Muscle layer of colon (tissue), 2 donors: ENCODE results near the gene GRK1.
"Not testable (repeated sequence)": the region's sequence is repeated elsewhere in the genome, so short reads cannot be mapped to it uniquely, and the experiment has no call there.

Experiments
- H3K27ac ChIP-seq: one replicate; pipeline ENCODE4 v1.7.0; 2013; ENCODE audit warnings: low read depth, mild to moderate bottlenecking, low read length, moderate library complexity
- H3K27me3 ChIP-seq, 2 donors: one replicate each; pipeline ENCODE4 v1.7.0; 2013; ENCODE audit warnings: low read length in 2 of 2, mild to moderate bottlenecking in 2 of 2; ENCODE audit not compliant: insufficient read depth in 2 of 2, control insufficient read depth in 1 of 2
- H3K36me3 ChIP-seq: one replicate; pipeline ENCODE4 v1.7.0; 2013; ENCODE audit warnings: mild to moderate bottlenecking, low read length; ENCODE audit not compliant: insufficient read depth
- H3K4me1 ChIP-seq: one replicate; pipeline ENCODE4 v1.7.0; 2013; ENCODE audit warnings: mild to moderate bottlenecking, low read length; ENCODE audit not compliant: insufficient read depth
- H3K4me3 ChIP-seq, 2 donors: one replicate each; pipeline ENCODE4 v1.7.0; 2013; ENCODE audit warnings: low read length in 2 of 2, low read depth in 1 of 2, mild to moderate bottlenecking in 1 of 2, moderate library complexity in 1 of 2
- H3K9ac ChIP-seq: one replicate; pipeline ENCODE4 v1.7.0; 2013; ENCODE audit warnings: low read length
- H3K9me3 ChIP-seq: one replicate; pipeline ENCODE4 v1.7.0; 2013; ENCODE audit warnings: mild to moderate bottlenecking, low read length
- donor health status: abdominal sarcoma.
- donor health status: Adenocarcinoma of cecum.

Gene GRK1

GRCh38 chr13:113752211-113752986 lies 85.4 kb downstream of the GRK1 start:
- not testable (repeated sequence) for H3K27me3 ChIP-seq, H3K36me3 ChIP-seq, H3K4me1 ChIP-seq, H3K27ac ChIP-seq, H3K4me3 ChIP-seq, H3K9ac ChIP-seq, H3K9me3 ChIP-seq

- Histone ChIP-seq H3K27me3 (peaks cover 2 to 9% of the 10 kb centered on the region in 2 donors), H3K9ac (no peak overlapping the region), H3K4me3 (no peak overlapping the region), H3K4me1 (peaks cover 4% of the 10 kb centered on the region), H3K36me3 (no peaks in the 10 kb centered on the region), H3K9me3 (no peaks in the 10 kb centered on the region), H3K27ac (no peak overlapping the region)
Measured at GRCh38 chr13:113753171-113753570, 86.2 kb downstream of the GRK1 start.

GRCh38 chr13:113754242-113754641 lies 87.2 kb downstream of the GRK1 start:
- H3K27me3 ChIP-seq = peaks cover 4 to 10% of the 10 kb centered on the region in 2 donors
- no peaks in the 10 kb centered on the region for H3K36me3 ChIP-seq
- no peak overlapping the region for H3K4me3 ChIP-seq
- no peak overlapping the region for H3K9ac ChIP-seq
- peaks cover 9% of the 10 kb centered on the region for H3K4me1 ChIP-seq
- H3K27ac ChIP-seq = no peak overlapping the region
- no peaks in the 10 kb centered on the region for H3K9me3 ChIP-seq

- no peaks in the 10 kb centered on the region for H3K9me3 ChIP-seq
- H3K36me3 ChIP-seq = no peaks in the 10 kb centered on the region
- H3K4me1 ChIP-seq = peaks cover 13% of the 10 kb centered on the region
Measured at GRCh38 chr13:113754691-113755090, 87.7 kb downstream of the GRK1 start.

GRCh38 chr13:113756441-113757097 lies 89.5 kb downstream of the GRK1 start:
- no peaks in the 10 kb centered on the region for H3K9me3 ChIP-seq
- peaks cover 14 to 27% of the 10 kb centered on the region in 2 donors for H3K27me3 ChIP-seq
- H3K27ac ChIP-seq = no peak overlapping the region
- no peak overlapping the region for H3K9ac ChIP-seq
- no peak overlapping the region for H3K4me3 ChIP-seq
- H3K36me3 ChIP-seq = no peaks in the 10 kb centered on the region
- peaks cover 16% of the 10 kb centered on the region for H3K4me1 ChIP-seq

More at GRCh38 chr13:113754691-113755090, 87.7 kb downstream of the GRK1 start:
- Histone ChIP-seq H3K27ac (no peak overlapping the region), H3K27me3 (peaks cover 4 to 14% of the 10 kb centered on the region in 2 donors), H3K9ac (no peak overlapping the region), H3K4me3 (no peak overlapping the region)

GRCh38 chr13:113758651-113759524 lies 91.9 kb downstream of the GRK1 start, which contains the start of gene TMEM255B:
TSS of gene TMEM255B (plus strand) at chr13:113759226. CDS start at chr13:113759270, 44 bp downstream.
- Histone ChIP-seq H3K4me3 (peak within 1 kb of the TSS; percentile 80 to 87), H3K27me3 (peaks cover 14 to 29% of the 10 kb centered on the region in 2 donors), H3K4me1 (peaks cover 16% of the 10 kb centered on the region), H3K36me3 (no peaks in the 10 kb centered on the region), H3K27ac (peak within 1 kb of the TSS; percentile 59), H3K9ac (peak within 1 kb of the TSS; percentile 34), H3K9me3 (no peaks in the 10 kb centered on the region)

GRCh38 chr13:113759525-113760137 lies 92.6 kb downstream of the GRK1 start:
- H3K27me3 ChIP-seq = peaks cover 14 to 25% of the 10 kb centered on the region in 2 donors

GRCh38 chr13:113761136-113761535 lies 94.1 kb downstream of the GRK1 start:
- peaks cover 14 to 21% of the 10 kb centered on the region in 2 donors for H3K27me3 ChIP-seq
- H3K9ac ChIP-seq = no peak overlapping the region
- no peak overlapping the region for H3K27ac ChIP-seq
- H3K4me3 ChIP-seq = no peak overlapping the region
- H3K9me3 ChIP-seq = no peaks in the 10 kb centered on the region
- no peaks in the 10 kb centered on the region for H3K36me3 ChIP-seq
- peaks cover 16% of the 10 kb centered on the region for H3K4me1 ChIP-seq

More at GRCh38 chr13:113759525-113760137, 92.6 kb downstream of the GRK1 start:
- Histone ChIP-seq H3K9me3 (no peaks in the 10 kb centered on the region), H3K4me1 (peaks cover 16% of the 10 kb centered on the region), H3K9ac (peak overlapping the region; percentile 20), H3K4me3 (peak overlapping the region; percentile 80 to 87), H3K27ac (no peak overlapping the region), H3K36me3 (no peaks in the 10 kb centered on the region)

- Histone ChIP-seq H3K9ac (no peak overlapping the region), H3K36me3 (no peaks in the 10 kb centered on the region), H3K4me1 (peaks cover 16% of the 10 kb centered on the region), H3K27ac (no peak overlapping the region), H3K4me3 (no peak overlapping the region), H3K27me3 (peaks cover 14 to 21% of the 10 kb centered on the region in 2 donors), H3K9me3 (no peaks in the 10 kb centered on the region)
Measured at GRCh38 chr13:113762075-113762474, 95.1 kb downstream of the GRK1 start.

GRCh38 chr13:113762538-113762937 lies 95.5 kb downstream of the GRK1 start:
- Histone ChIP-seq H3K4me1 (peaks cover 16% of the 10 kb centered on the region), H3K9me3 (no peaks in the 10 kb centered on the region), H3K27me3 (peaks cover 14 to 21% of the 10 kb centered on the region in 2 donors), H3K27ac (no peak overlapping the region), H3K9ac (no peak overlapping the region), H3K36me3 (no peaks in the 10 kb centered on the region), H3K4me3 (no peak overlapping the region)
